OCI-LY3 (cell line): ENCODE data around the gene RFTN1.

ENCODE experiments used
- H2AFZ ChIP-seq: fragments of 200-600, 300-600 bp; shearing (Covaris generic); 2 replicates; pipeline ENCODE4 v1.6.0; 2014; ENCODE audit warnings: antibody characterized with exemption, low read depth, low read length
- H3K27ac ChIP-seq: fragments of 200-600, 300-600 bp; sonication (generic); 2 replicates; pipeline ENCODE4 v1.5.1; 2014; ENCODE audit warnings: mild to moderate bottlenecking, low read length, moderate library complexity, mixed read lengths
- H3K27me3 ChIP-seq: fragments of 200-600, 300-600 bp; sonication (generic); 2 replicates; pipeline ENCODE4 v1.6.1; 2014; ENCODE audit warnings: low read depth, low read length, mixed read lengths
- H3K36me3 ChIP-seq: fragments of 200-600, 300-600 bp; sonication (generic); replicated peaks from 2 replicates; pipeline ENCODE3; 2014; ENCODE audit warnings: low read depth, low read length, mixed read lengths
- H3K4me1 ChIP-seq: fragments of 300-600, 200-600 bp; sonication (generic); 2 replicates; pipeline ENCODE4 v1.6.1; 2014; ENCODE audit warnings: low read length, mixed read lengths
- H3K4me2 ChIP-seq: fragments of 200-600, 300-600 bp; sonication (generic); 2 replicates; pipeline ENCODE4 v1.6.1; 2014; ENCODE audit warnings: low read length, mixed read lengths
- H3K4me3 ChIP-seq: fragments of 300-600, 200-600 bp; sonication (generic); 2 replicates; pipeline ENCODE4 v1.5.1; 2014; ENCODE audit warnings: antibody characterized with exemption, mild to moderate bottlenecking, low read length, moderate library complexity
- H3K79me2 ChIP-seq: fragments of 300-600, 200-600 bp; shearing (Covaris generic); 2 replicates; pipeline ENCODE4 v1.6.1; 2014; ENCODE audit warnings: mild to moderate bottlenecking, low read length, mixed read lengths
- H3K9ac ChIP-seq: fragments of 300-600, 200-600 bp; shearing (Covaris generic); 2 replicates; pipeline ENCODE4 v1.6.0; 2014; ENCODE audit warnings: mild to moderate bottlenecking, low read length, moderate library complexity
- H3K9me3 ChIP-seq: fragments of 200-600, 300-600 bp; shearing (Covaris generic); 2 replicates; pipeline ENCODE4 v1.6.1; 2014; ENCODE audit warnings: low read length, mixed read lengths; ENCODE audit not compliant: insufficient read depth
- H4K20me1 ChIP-seq: fragments of 200-600, 300-600 bp; sonication (generic); 2 replicates; pipeline ENCODE4 v1.6.1; 2016; ENCODE audit warnings: low read length, mixed read lengths; ENCODE audit not compliant: insufficient read depth
- EZH2phosphoT487 ChIP-seq: fragments of 200-600 bp; shearing (Covaris generic); IDR thresholded peaks from 2 replicates; pipeline ENCODE4 v1.6.1; 2018; ENCODE audit warnings: antibody characterized with exemption, mixed run types, low read depth
- TF ChIP-seq, protein P1 (sequence below): fragments of 200-600, 300-600 bp; sonication (generic); IDR thresholded peaks from 2 replicates; pipeline ENCODE4 v1.5.1; 2014; ENCODE audit warnings: antibody characterized with exemption, low read length, low read depth

The RFTN1 gene

DNA sequence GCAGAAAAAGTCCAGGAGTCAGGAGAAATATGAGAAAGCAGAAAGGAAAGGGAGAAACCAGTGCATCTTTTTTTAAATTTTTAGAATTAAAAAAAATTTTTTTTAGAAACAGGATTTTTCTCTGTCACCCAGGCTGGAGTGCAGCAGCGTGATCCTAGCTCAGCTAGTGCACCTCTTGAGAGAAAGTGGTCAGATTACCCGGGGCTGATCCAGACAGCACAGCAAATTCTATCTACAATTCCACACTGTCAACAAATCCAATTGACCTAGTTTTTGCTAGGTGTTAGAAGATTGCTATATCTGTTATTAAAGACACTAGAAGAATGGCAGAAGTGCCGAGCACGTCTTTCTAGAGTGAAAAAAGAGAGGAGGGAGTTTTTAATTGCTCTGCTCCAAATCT lies 117.3 kb downstream of the RFTN1 start:
- H2AFZ ChIP-seq: no peak overlapping the region
- H4K20me1 ChIP-seq: peaks cover 81% of the 10 kb centered on the region
- H3K9ac ChIP-seq: no peak overlapping the region
- TF ChIP-seq, protein P1, sequence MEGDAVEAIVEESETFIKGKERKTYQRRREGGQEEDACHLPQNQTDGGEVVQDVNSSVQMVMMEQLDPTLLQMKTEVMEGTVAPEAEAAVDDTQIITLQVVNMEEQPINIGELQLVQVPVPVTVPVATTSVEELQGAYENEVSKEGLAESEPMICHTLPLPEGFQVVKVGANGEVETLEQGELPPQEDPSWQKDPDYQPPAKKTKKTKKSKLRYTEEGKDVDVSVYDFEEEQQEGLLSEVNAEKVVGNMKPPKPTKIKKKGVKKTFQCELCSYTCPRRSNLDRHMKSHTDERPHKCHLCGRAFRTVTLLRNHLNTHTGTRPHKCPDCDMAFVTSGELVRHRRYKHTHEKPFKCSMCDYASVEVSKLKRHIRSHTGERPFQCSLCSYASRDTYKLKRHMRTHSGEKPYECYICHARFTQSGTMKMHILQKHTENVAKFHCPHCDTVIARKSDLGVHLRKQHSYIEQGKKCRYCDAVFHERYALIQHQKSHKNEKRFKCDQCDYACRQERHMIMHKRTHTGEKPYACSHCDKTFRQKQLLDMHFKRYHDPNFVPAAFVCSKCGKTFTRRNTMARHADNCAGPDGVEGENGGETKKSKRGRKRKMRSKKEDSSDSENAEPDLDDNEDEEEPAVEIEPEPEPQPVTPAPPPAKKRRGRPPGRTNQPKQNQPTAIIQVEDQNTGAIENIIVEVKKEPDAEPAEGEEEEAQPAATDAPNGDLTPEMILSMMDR: no peak
- TF ChIP-seq EZH2phosphoT487: no peak
- H3K27ac ChIP-seq: no peak overlapping the region
- H3K4me1 ChIP-seq: no peaks in the 10 kb centered on the region; the same call in 1 of the 2 replicates
- no peaks in the 10 kb centered on the region for H3K9me3 ChIP-seq
- peaks cover 77% of the 10 kb centered on the region for H3K79me2 ChIP-seq
- H3K4me2 ChIP-seq: no peak overlapping the region
- H3K4me3 ChIP-seq: no peak overlapping the region
- H3K27me3 ChIP-seq: no peaks in the 10 kb centered on the region
- H3K36me3 ChIP-seq: peaks cover 57% of the 10 kb centered on the region

DNA sequence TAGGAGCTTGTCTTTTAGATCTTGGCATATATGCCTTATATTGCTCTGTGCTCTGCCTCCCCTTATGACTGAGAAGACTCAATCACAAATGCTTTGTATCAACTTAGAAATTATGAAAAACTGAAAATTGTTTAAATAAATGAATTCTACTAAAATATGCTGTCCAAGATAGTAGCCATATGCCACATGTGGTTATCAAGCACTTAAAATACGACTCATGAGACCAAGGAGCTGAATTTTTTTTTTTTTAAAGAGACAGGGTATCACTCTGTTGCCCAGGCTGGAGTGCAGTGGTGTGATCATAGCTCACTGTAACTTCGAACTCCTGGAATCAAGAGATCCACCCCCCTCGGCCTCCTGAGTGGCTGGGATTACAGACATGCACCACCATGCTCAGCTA lies 118.3 kb downstream of the RFTN1 start:
- H3K36me3 ChIP-seq: peaks cover 53% of the 10 kb centered on the region
- peaks cover 79% of the 10 kb centered on the region for H4K20me1 ChIP-seq
- H3K27me3 ChIP-seq: no peaks in the 10 kb centered on the region
- H3K27ac ChIP-seq: no peak overlapping the region
- H3K9ac ChIP-seq: no peak overlapping the region
- no peak overlapping the region for H2AFZ ChIP-seq
- H3K9me3 ChIP-seq: no peaks in the 10 kb centered on the region
- H3K4me2 ChIP-seq: no peak overlapping the region
- peaks cover 77% of the 10 kb centered on the region for H3K79me2 ChIP-seq
- no peaks in the 10 kb centered on the region; the same call in 1 of the 2 replicates for H3K4me1 ChIP-seq
- TF ChIP-seq EZH2phosphoT487: no peak
- TF ChIP-seq, protein P1: no peak
- no peak overlapping the region for H3K4me3 ChIP-seq

DNA sequence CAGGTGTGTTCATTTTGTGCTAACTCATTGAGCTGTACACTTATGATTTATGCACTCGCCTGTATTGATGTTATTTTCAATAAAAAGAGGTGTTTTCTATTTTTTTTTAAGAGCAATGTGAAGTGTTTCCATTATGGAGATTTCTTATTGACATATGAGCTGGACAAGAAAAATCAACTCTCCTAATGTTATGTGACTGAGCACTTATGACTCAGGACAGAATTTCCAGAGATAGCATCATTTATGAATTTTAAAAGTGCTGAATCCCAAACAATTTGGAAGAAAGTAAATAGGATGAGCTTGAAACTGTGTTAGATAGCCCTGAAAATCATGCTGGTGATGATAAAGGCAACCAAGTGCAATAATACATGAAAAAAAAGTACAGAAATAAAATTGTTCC lies 118.9 kb downstream of the RFTN1 start:
- Histone ChIP-seq H3K27ac (no peak overlapping the region), H3K9me3 (no peaks in the 10 kb centered on the region), H3K79me2 (peaks cover 77% of the 10 kb centered on the region), H3K27me3 (no peaks in the 10 kb centered on the region), H3K4me2 (no peak overlapping the region), H4K20me1 (peaks cover 79% of the 10 kb centered on the region), H2AFZ (no peak overlapping the region), H3K4me1 (no peaks in the 10 kb centered on the region), H3K36me3 (peaks cover 55% of the 10 kb centered on the region), H3K9ac (no peak overlapping the region), H3K4me3 (no peak overlapping the region)
- TF ChIP-seq EZH2phosphoT487: no peak
- TF ChIP-seq, protein P1: no peak

DNA sequence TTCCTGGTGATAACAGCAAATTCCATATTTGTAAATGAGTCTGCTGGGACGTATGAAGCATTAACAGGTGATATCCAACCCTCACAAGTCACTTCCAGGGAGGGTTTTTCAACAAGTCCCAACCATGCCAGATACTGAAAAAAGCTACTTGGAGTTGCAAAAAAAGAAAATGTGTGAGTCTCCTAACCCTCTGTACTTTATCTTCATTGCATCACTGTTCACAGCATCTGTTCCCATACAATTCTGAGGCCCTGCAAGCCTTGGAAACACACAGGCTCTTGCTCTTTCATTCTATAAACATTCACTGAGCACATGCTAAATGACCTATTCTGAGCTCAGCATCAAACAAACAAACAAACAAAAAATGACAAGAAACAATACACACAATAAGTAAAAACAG lies 120.8 kb downstream of the RFTN1 start:
- Histone ChIP-seq H4K20me1 (peaks cover 83% of the 10 kb centered on the region), H3K79me2 (peaks cover 82% of the 10 kb centered on the region)

More for the DNA sequence above, 120.8 kb downstream of the RFTN1 start:
- H3K9ac ChIP-seq: no peak overlapping the region
- H3K27me3 ChIP-seq: no peaks in the 10 kb centered on the region
- no peak overlapping the region for H2AFZ ChIP-seq
- H3K27ac ChIP-seq: no peak overlapping the region
- H3K4me3 ChIP-seq: no peak overlapping the region
- TF ChIP-seq EZH2phosphoT487: no peak
- TF ChIP-seq, protein P1: no peak
- H3K4me1 ChIP-seq: no peaks in the 10 kb centered on the region
- H3K9me3 ChIP-seq: no peaks in the 10 kb centered on the region
- no peak overlapping the region for H3K4me2 ChIP-seq
- H3K36me3 ChIP-seq: peaks cover 58% of the 10 kb centered on the region
